ENCODE measurements around the gene TAS1R1. TPM values are rescaled to one million over a fixed set of nuclear protein-coding genes. Genes with fewer than 3 reads are reported as not detected.

TAS1R1 gene
- polyA plus RNA-seq, 2 of the 4 experiments (the other 2 are of a cell fraction) = not detected

DNA sequence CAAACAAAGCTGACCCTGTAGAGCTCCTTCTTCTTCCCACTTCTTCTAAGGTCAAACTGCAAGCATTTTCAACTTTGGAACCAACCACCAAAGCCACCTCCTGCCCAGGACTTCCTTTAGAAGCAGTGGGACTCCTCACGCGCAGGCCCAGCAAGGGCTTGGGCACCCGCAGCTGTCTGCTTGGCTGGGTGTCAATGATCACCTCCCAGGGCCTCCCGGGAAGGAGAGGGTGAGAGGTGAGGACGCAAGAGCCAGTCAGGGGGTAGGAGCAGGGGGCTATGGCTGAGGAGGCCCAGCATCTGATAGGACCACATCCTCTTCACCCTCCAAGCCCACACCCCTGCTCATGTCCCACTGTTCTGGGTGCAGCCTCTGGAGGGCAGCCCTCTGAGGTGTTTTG lies 37.3 kb downstream of the TAS1R1 start:
- POLR2A ChIA-PET = no interaction called here
- Histone ChIP-seq H3K4me3 (no peak overlapping the region), H3K4me1 (no peaks in the 10 kb centered on the region), H3K4me2 (no peak overlapping the region), H3K27ac (no peak overlapping the region), H3K9me3 (no peaks in the 10 kb centered on the region)
- no peak for ATAC-seq
- CTCF ChIA-PET = interaction anchor here (1.0 kb wide), 1 partner anchor 38 kb away, joined by 3 read pairs; the partner anchor contains the start of gene NOL9
- no peak for DNase-seq (ENCODE audit: low read depth in 1 of 2, low spot score in 1 of 2)
- TF ChIP-seq POLR2AphosphoS2 (conservative IDR thresholded peaks at IDR 0.05; ENCODE audit: low read length) = no peak
- TF ChIP-seq EHF (CRISPR knock-in tag; IDR thresholded peaks at IDR 0.05) = no peak
- TF ChIP-seq, protein P1, sequence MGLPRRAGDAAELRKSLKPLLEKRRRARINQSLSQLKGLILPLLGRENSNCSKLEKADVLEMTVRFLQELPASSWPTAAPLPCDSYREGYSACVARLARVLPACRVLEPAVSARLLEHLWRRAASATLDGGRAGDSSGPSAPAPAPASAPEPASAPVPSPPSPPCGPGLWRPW (IDR thresholded peaks at IDR 0.05) = no peak
- TF ChIP-seq MAZ (IDR thresholded peaks at IDR 0.05; ENCODE audit: borderline replicate concordance, low read depth, low read length) = no peak
- TF ChIP-seq SMC3 (IDR thresholded peaks at IDR 0.05) = no peak
- no peak for TF ChIP-seq ZC3H11A (IDR thresholded peaks at IDR 0.05)
- TF ChIP-seq JUNB (IDR thresholded peaks at IDR 0.05) = no peak
- FAIRE-seq = no peak
- WGBS (ENCODE audit: missing lambda C conversion rate) = 58% methylated on average over 5 of the region's 5 CpGs

- DNase-seq (ENCODE audit: low read depth in 1 of 2, low spot score in 1 of 2) (no peak), ATAC-seq (no peak), FAIRE-seq (no peak)
- H3K9me3 ChIP-seq = no peaks in the 10 kb centered on the region
- no peak overlapping the region for H3K4me2 ChIP-seq
- TF ChIP-seq E2F6 (IDR thresholded peaks at IDR 0.05; ENCODE audit: borderline replicate concordance, low read depth) (no peak), HDAC2 (IDR thresholded peaks at IDR 0.05) (no peak), HOXA7 (CRISPR knock-in tag; IDR thresholded peaks at IDR 0.05) (no peak), TFCP2L1 (CRISPR knock-in tag; IDR thresholded peaks at IDR 0.05) (no peak), NR3C1 (IDR thresholded peaks at IDR 0.05) (no peak), GATA3 (IDR thresholded peaks at IDR 0.05; ENCODE audit: borderline replicate concordance) (no peak), EHMT2 (IDR thresholded peaks at IDR 0.05; ENCODE audit: low read depth) (no peak), POLR2AphosphoS2 (conservative IDR thresholded peaks at IDR 0.05; ENCODE audit: low read length) (no peak), MAZ (IDR thresholded peaks at IDR 0.05; ENCODE audit: borderline replicate concordance, low read depth, low read length) (no peak), SMC3 (IDR thresholded peaks at IDR 0.05) (no peak), NFE2L2 (conservative IDR thresholded peaks at IDR 0.05; ENCODE audit: low read length) (no peak), EP300 (IDR thresholded peaks at IDR 0.05) (no peak), SREBF2 (IDR thresholded peaks at IDR 0.05) (no peak), HOXB13 (CRISPR knock-in tag; IDR thresholded peaks at IDR 0.05; ENCODE audit: low read depth) (no peak), KDM5A (IDR thresholded peaks at IDR 0.05) (no peak)
- 93% methylated on average over 20 of the region's 38 CpGs for WGBS (ENCODE audit: missing lambda C conversion rate)
- H3K4me3 ChIP-seq = no peak overlapping the region
- ChIA-PET POLR2A (no interaction called here), CTCF (interaction anchor here (1.0 kb wide), 2 partner anchors 39 to 48 kb away, joined by 3 read pairs; partner anchors contain the start of gene NOL9)
- H3K27ac ChIP-seq = no peak overlapping the region
- H3K4me1 ChIP-seq = no peaks in the 10 kb centered on the region
Observed at GRCh38 chr1:6592865-6593593, 37.9 kb downstream of the TAS1R1 start.

DNA sequence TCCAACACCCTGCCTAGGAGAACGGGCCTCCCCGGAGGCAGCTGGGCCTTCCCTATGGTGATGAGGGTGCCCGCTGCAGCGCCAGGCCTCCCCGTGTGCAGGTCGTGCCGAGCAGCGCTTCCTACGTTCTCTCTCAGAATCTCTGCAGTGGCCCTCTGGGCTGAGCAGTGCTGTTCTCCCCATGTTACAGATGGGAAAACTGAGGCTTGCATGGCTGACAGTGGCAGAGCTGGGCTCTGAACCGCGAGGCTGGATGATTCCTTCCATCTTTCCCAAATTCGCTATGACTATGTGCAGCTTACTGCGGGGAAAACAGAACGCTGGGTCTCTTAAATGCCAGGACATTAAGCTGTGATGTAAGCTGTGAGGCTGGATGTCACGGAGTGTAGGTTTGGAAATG lies 38.7 kb downstream of the TAS1R1 start:
- Histone ChIP-seq H3K9me3 (no peaks in the 10 kb centered on the region), H3K4me2 (no peak overlapping the region), H3K27ac (no peak overlapping the region), H3K4me3 (no peak overlapping the region), H3K4me1 (no peaks in the 10 kb centered on the region)
- CTCF ChIA-PET = interaction anchor here (1.0 to 1.2 kb wide), 2 partner anchors 39 to 47 kb away, joined by 3 read pairs; partner anchors contain the start of gene NOL9
- no peak for FAIRE-seq
- no peak for DNase-seq (ENCODE audit: low read depth in 1 of 2, low spot score in 1 of 2)
- POLR2A ChIA-PET = no interaction called here
- TF ChIP-seq HOXB13 (CRISPR knock-in tag; IDR thresholded peaks at IDR 0.05; ENCODE audit: low read depth) = no peak
- TF ChIP-seq MAFK (IDR thresholded peaks at IDR 0.05; ENCODE audit: partially characterized antibody) = no peak
- no peak for TF ChIP-seq TFCP2L1 (CRISPR knock-in tag; IDR thresholded peaks at IDR 0.05)
- TF ChIP-seq, protein P2, sequence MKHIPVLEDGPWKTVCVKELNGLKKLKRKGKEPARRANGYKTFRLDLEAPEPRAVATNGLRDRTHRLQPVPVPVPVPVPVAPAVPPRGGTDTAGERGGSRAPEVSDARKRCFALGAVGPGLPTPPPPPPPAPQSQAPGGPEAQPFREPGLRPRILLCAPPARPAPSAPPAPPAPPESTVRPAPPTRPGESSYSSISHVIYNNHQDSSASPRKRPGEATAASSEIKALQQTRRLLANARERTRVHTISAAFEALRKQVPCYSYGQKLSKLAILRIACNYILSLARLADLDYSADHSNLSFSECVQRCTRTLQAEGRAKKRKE (CRISPR knock-in tag; IDR thresholded peaks at IDR 0.05; ENCODE audit: low read depth) = no peak
- no peak for TF ChIP-seq HDAC2 (IDR thresholded peaks at IDR 0.05)
- TF ChIP-seq JUNB (IDR thresholded peaks at IDR 0.05) = no peak
- ATAC-seq = no peak
- 93% methylated on average over 11 of the region's 15 CpGs for WGBS (ENCODE audit: missing lambda C conversion rate)

Data from A549 (cell line).